H1 (cell line): ENCODE results near the gene ECE2. TPM values are rescaled to one million over a fixed set of nuclear protein-coding genes. Genes with fewer than 3 reads are reported as not detected.

ENCODE experiments used
- CTCF ChIA-PET: fragments of 300-600 bp; sonication (Branson Sonifier 250); formaldehyde crosslinking; loops from one replicate; lab custom pipeline; 2021; ENCODE audit not compliant: partially characterized antibody; lab: Charles Lee
- POLR2A ChIA-PET: fragments of 300-600 bp; sonication (Branson Sonifier 250); formaldehyde crosslinking; loops from one replicate; lab custom pipeline; 2021; ENCODE audit warnings: inconsistent platforms; ENCODE audit not compliant: partially characterized antibody; lab: Charles Lee
- DNase-seq, 2 experiments: peaks; one replicate each; pipeline versions ENCODE4 v3.0.0 to v3.0.0-alpha.2; 2010 to 2022; ENCODE audit warnings: low spot score in 2 of 2, low read depth in 1 of 2, mixed read lengths in 1 of 2
- FAIRE-seq: peaks from 2 replicates; lab custom pipeline; 2011; peaks lifted over from hg19 to GRCh38; lab: Jason Lieb, UNC
- H2AFZ ChIP-seq: 2 replicates; pipeline ENCODE4 v1.8.1; 2012; ENCODE audit warnings: low read length, inconsistent platforms
- H2AK5ac ChIP-seq: 2 replicates; pipeline ENCODE4 v1.6.1; 2013; ENCODE audit warnings: low read depth, low read length
- H2BK120ac ChIP-seq: replicated peaks from 2 replicates; pipeline ENCODE3; 2013; ENCODE audit warnings: low read depth, low read length, inconsistent platforms
- H2BK12ac ChIP-seq: 2 replicates; pipeline ENCODE4 v1.6.1; 2013; ENCODE audit warnings: low read depth, low read length
- H2BK15ac ChIP-seq: 2 replicates; pipeline ENCODE4 v1.6.1; 2013; ENCODE audit warnings: low read length
- H2BK20ac ChIP-seq: 2 replicates; pipeline ENCODE4 v1.6.1; 2013; ENCODE audit warnings: low read length
- H2BK5ac ChIP-seq: 2 replicates; pipeline ENCODE4 v1.6.1; 2013; ENCODE audit warnings: low read depth, low read length
- H3K14ac ChIP-seq: 2 replicates; pipeline ENCODE4 v1.6.1; 2013; ENCODE audit warnings: inconsistent platforms; ENCODE audit not compliant: insufficient read length
- H3K18ac ChIP-seq: 2 replicates; pipeline ENCODE4 v1.6.1; 2013; ENCODE audit warnings: low read length; ENCODE audit errors: extremely low read depth
- H3K23ac ChIP-seq: 2 replicates; pipeline ENCODE4 v1.6.1; 2013; ENCODE audit warnings: inconsistent platforms; ENCODE audit not compliant: insufficient read length
- H3K23me2 ChIP-seq: 2 replicates; pipeline ENCODE4 v1.6.1; 2013; ENCODE audit warnings: low read depth, low read length
- H3K27ac ChIP-seq: 2 replicates; pipeline ENCODE4 v1.6.1; 2011; ENCODE audit warnings: low read depth, low read length, inconsistent platforms
- H3K27me3 ChIP-seq, 4 experiments: replicated peaks in 1 of 4; 1 replicate in 1 of 4; 2 replicates in 3 of 4; pipeline versions ENCODE4 v1.6.1 to v1.8.1; 2011 to 2013; ENCODE audit warnings: low read length in 3 of 4, mild to moderate bottlenecking in 3 of 4, inconsistent platforms in 2 of 4, mixed read lengths in 2 of 4, moderate library complexity in 1 of 4; ENCODE audit not compliant: control insufficient read depth in 3 of 4, insufficient read depth in 3 of 4; ENCODE audit errors: extremely low read depth in 1 of 4
- H3K36me3 ChIP-seq, 4 experiments: 2 replicates each; pipeline versions ENCODE4 v1.6.1 to v1.8.1; 2011 to 2013; ENCODE audit warnings: mild to moderate bottlenecking in 4 of 4, low read length in 3 of 4, moderate library complexity in 2 of 4, control low read depth in 1 of 4, inconsistent platforms in 1 of 4; ENCODE audit not compliant: insufficient read depth in 4 of 4, control insufficient read depth in 2 of 4
- H3K4ac ChIP-seq: replicated peaks from 2 replicates; pipeline ENCODE3; 2013; ENCODE audit warnings: low read length, low read depth, mixed read lengths, inconsistent platforms; ENCODE audit not compliant: insufficient read length
- H3K4me1 ChIP-seq, 4 experiments: replicated peaks in 1 of 4; 1 replicate in 1 of 4; 2 replicates in 3 of 4; pipeline versions ENCODE4 v1.6.1 to v1.8.1; 2011 to 2013; ENCODE audit warnings: low read length in 3 of 4, inconsistent platforms in 2 of 4, mixed read lengths in 1 of 4; ENCODE audit not compliant: insufficient read depth in 4 of 4, control insufficient read depth in 3 of 4
- H3K4me2 ChIP-seq, 2 experiments: 2 replicates each; pipeline versions ENCODE4 v1.6.1 to v1.8.1; 2011 to 2013; ENCODE audit warnings: low read depth in 2 of 2, low read length in 2 of 2, control low read depth in 1 of 2, inconsistent platforms in 1 of 2, mild to moderate bottlenecking in 1 of 2; ENCODE audit not compliant: insufficient read depth in 1 of 2
- H3K4me3 ChIP-seq, 4 experiments: fragments of 200-600, 300-600 bp in 1 of 4; sonication (generic), shearing (Covaris generic), sonication (Bioruptor Twin) in 1 of 4; 2 replicates each; pipeline versions ENCODE4 v1.5.1 to v1.8.1; 2011 to 2016; ENCODE audit warnings: low read length in 4 of 4, low read depth in 3 of 4, control low read depth in 2 of 4, inconsistent platforms in 2 of 4, mild to moderate bottlenecking in 2 of 4, mixed read lengths in 1 of 4, moderate library complexity in 1 of 4; ENCODE audit not compliant: insufficient read depth in 2 of 4; ENCODE audit errors: extremely low read depth in 1 of 4
- H3K56ac ChIP-seq: replicated peaks from 2 replicates; pipeline ENCODE3; 2013; ENCODE audit warnings: low read depth, mild to moderate bottlenecking, mixed read lengths, low read length, inconsistent platforms; ENCODE audit not compliant: insufficient read length
- H3K79me1 ChIP-seq: 2 replicates; pipeline ENCODE4 v1.6.1; 2013; ENCODE audit warnings: low read depth, low read length, control low read depth
- H3K79me2 ChIP-seq, 2 experiments: 2 replicates each; pipeline versions ENCODE4 v1.6.1 to v1.8.1; 2012 to 2013; ENCODE audit warnings: low read length in 2 of 2, mild to moderate bottlenecking in 2 of 2, inconsistent platforms in 1 of 2; ENCODE audit not compliant: insufficient read depth in 2 of 2, control insufficient read depth in 1 of 2
- H3K9ac ChIP-seq, 4 experiments: replicated peaks in 1 of 4; 1 replicate in 1 of 4; 2 replicates in 3 of 4; pipeline versions ENCODE4 v1.6.1 to v1.8.1; 2011 to 2013; ENCODE audit warnings: low read depth in 3 of 4, low read length in 3 of 4, control low read depth in 2 of 4, mild to moderate bottlenecking in 2 of 4, moderate library complexity in 2 of 4, inconsistent platforms in 1 of 4; ENCODE audit errors: extremely low read depth in 1 of 4
- H3K9me3 ChIP-seq, 2 experiments: 2 replicates each; pipeline versions ENCODE4 v1.6.1 to v1.8.1; 2012 to 2013; ENCODE audit warnings: mild to moderate bottlenecking in 2 of 2, moderate library complexity in 2 of 2, control low read depth in 1 of 2, inconsistent platforms in 1 of 2, low read depth in 1 of 2, low read length in 1 of 2, mixed read lengths in 1 of 2; ENCODE audit not compliant: insufficient read depth in 2 of 2
- H4K20me1 ChIP-seq, 2 experiments: replicated peaks in 1 of 2; 2 replicates each; pipeline versions ENCODE3 to v1.8.1; 2011 to 2013; ENCODE audit warnings: inconsistent platforms in 2 of 2, low read length in 2 of 2, mild to moderate bottlenecking in 1 of 2; ENCODE audit not compliant: insufficient read depth in 2 of 2, control insufficient read depth in 1 of 2
- H4K5ac ChIP-seq: 2 replicates; pipeline ENCODE4 v1.6.1; 2013; ENCODE audit warnings: low read length, low read depth, mixed read lengths, inconsistent platforms; ENCODE audit not compliant: insufficient read length
- H4K8ac ChIP-seq: 2 replicates; pipeline ENCODE4 v1.8.0; 2013; ENCODE audit warnings: mild to moderate bottlenecking, moderate library complexity, low read length, inconsistent platforms; ENCODE audit not compliant: insufficient read depth; ENCODE audit errors: extremely low read depth
- H4K91ac ChIP-seq: replicated peaks from 2 replicates; pipeline ENCODE3; 2013; ENCODE audit warnings: low read length, mixed read lengths, inconsistent platforms; ENCODE audit not compliant: insufficient read length
- ATF2 ChIP-seq: IDR thresholded peaks from 2 replicates; pipeline ENCODE4 v1.6.1; 2012; ENCODE audit warnings: low read length, inconsistent platforms
- ATF3 ChIP-seq: IDR thresholded peaks from 2 replicates; pipeline ENCODE4 v1.6.1; 2011; ENCODE audit warnings: low read depth, mild to moderate bottlenecking, low read length; ENCODE audit not compliant: insufficient read depth
- KDM4A ChIP-seq: IDR thresholded peaks from one replicate; pipeline ENCODE4 v1.7.1; 2012; ENCODE audit warnings: low read depth, mild to moderate bottlenecking, moderate library complexity, low read length, inconsistent platforms; ENCODE audit not compliant: severe bottlenecking
- PHF8 ChIP-seq: fragments of 200-600 bp; sonication (generic); conservative IDR thresholded peaks from 2 replicates; pipeline ENCODE4 v1.7.1; 2012; ENCODE audit warnings: low read depth, mild to moderate bottlenecking, inconsistent platforms, low read length, moderate library complexity
- RBBP5 ChIP-seq: IDR thresholded peaks from 2 replicates; pipeline ENCODE4 v1.7.1; 2012; ENCODE audit warnings: low read depth, mild to moderate bottlenecking, inconsistent platforms, low read length, moderate library complexity, borderline replicate concordance
- TAF7 ChIP-seq: optimal IDR thresholded peaks from 2 replicates; pipeline ENCODE3; 2011; ENCODE audit warnings: low read depth, mild to moderate bottlenecking, inconsistent platforms, low read length, moderate library complexity, borderline replicate concordance
- TBP ChIP-seq: IDR thresholded peaks from 2 replicates; pipeline ENCODE4 v1.6.1; 2011; ENCODE audit warnings: low read depth, low read length, improper control_type of control experiment
- WGBS, 2 experiments: shearing (Covaris generic) in 1 of 2; methylation state at CpG; one replicate each; pipeline versions ENCODE4 v1.1.6 to v1.1.7; 2013 to 2015; ENCODE audit warnings: low lambda C conversion rate in 2 of 2, mixed read lengths in 2 of 2, inconsistent platforms in 1 of 2, low coverage in 1 of 2, missing lambda C conversion rate in 1 of 2; ENCODE audit not compliant: insufficient replicate concordance in 2 of 2, insufficient coverage in 1 of 2, insufficient read length in 1 of 2; ENCODE audit errors: extremely low coverage in 1 of 2, missing lambda C conversion rate in 1 of 2; 5-methylcytosine and 5-hydroxymethylcytosine counted together
- polyA plus RNA-seq, 7 experiments: library from polyadenylated mRNA; depleted of rRNA in 3 of 7; stranded (reverse) in 5 of 7; unstranded in 2 of 7; fragments of >200 nt in 5 of 7; fragments of 200-250 nt in 2 of 7; gene quantifications; 1 replicate in 5 of 7; 2 replicates in 1 of 7; 4 replicates in 1 of 7; pipeline versions ENCODE4 v1.2.1 to v1.2.3, GENCODE V29; 2011 to 2013; ENCODE audit warnings: missing spikeins in 2 of 7, mixed read lengths in 2 of 7
- total RNA-seq: library from RNA; stranded (reverse); fragmentation: NEBNext Ultra II Directional; extraction: Animal tissue kit (Norgen Biotek cat#: 25700); gene quantifications from 2 replicates; pipeline ENCODE4 v1.2.1, GENCODE V29; 2021

ECE2 gene
- total and polyA plus RNA-seq, 2 of the 8 experiments (the other 6 are each of a cell fraction or from before 2014, with no cell fraction given): 0.44 to 0.86 TPM

GRCh38 chr3:184314700-184315542 is 39.1 kb downstream of the ECE2 start:
- Histone ChIP-seq H2AK5ac (0 out of 2 replicates have a peak overlapping the region, but pooled peaks have one; percentile 65), H4K91ac (no peak overlapping the region), H2BK5ac (peak overlapping the region; percentile 66; the same call in 1 of the 2 replicates), H3K4me1 (peaks cover 3 to 9% (median 6%) of the 10 kb centered on the region in 4 experiments), H2BK15ac (no peak overlapping the region), H3K36me3 (peaks cover 9 to 32% (median 19%) of the 10 kb centered on the region in 4 experiments; a peak in 7 of 8 replicates), H3K14ac (no peak overlapping the region), H2BK12ac (no peak overlapping the region), H3K4ac (peak overlapping the region; percentile 85), H4K8ac (peak overlapping the region; percentile 96; the same call in 1 of the 2 replicates), H3K56ac (peak overlapping the region; percentile 59), H3K18ac (peak overlapping the region; percentile 19; the same call in 1 of the 2 replicates), H3K27ac (peak overlapping the region; percentile 82), H4K5ac (peak overlapping the region; percentile 80), H3K79me2 (peaks cover 37 to 52% of the 10 kb centered on the region in 2 experiments), H3K23ac (no peak overlapping the region), H3K27me3 (no peaks in the 10 kb centered on the region), H3K4me2 (peak overlapping the region; percentile 85 to 97), H3K4me3 (peak overlapping the region; percentile 44 to 96 (median 77)), H3K9me3 (no peaks in the 10 kb centered on the region), H2BK20ac (no peak overlapping the region), H4K20me1 (peaks cover 29 to 33% of the 10 kb centered on the region in 2 experiments), H3K79me1 (peaks cover 11% of the 10 kb centered on the region), H3K9ac (peak overlapping the region; percentile 70 to 99 (median 88)), H2BK120ac (no peak overlapping the region), H3K23me2 (no peaks in the 10 kb centered on the region; the same call in 1 of the 2 replicates), H2AFZ (no peak overlapping the region)
- ChIA-PET CTCF (interaction anchor here (0.5 to 1.9 kb wide), 5 partner anchors 10 to 1015 kb away, joined by 3 to 4 read pairs (median 4); no protein-coding TSS in a partner anchor), POLR2A (interaction anchor here (0.6 to 12.3 kb wide), 15 partner anchors 10 to 180 kb away, joined by 3 to 148 read pairs (median 5); partner anchors contain the start of genes CLCN2, EIF2B5, FAM131A and POLR2H)
- no peak for FAIRE-seq
- DNase-seq: peak in 1 of 2 experiments; percentile 69
- 4% methylated on average over 26 of the region's 89 CpGs; no CpG with 5 or more reads in 1 of the 2 experiments for WGBS, 2 experiments
- TF ChIP-seq ATF3 (no peak), PHF8 (peak; percentile 58), TAF7 (peak; percentile 39), ATF2 (0 out of 2 replicates have a peak, but pooled peaks have one; percentile 13), KDM4A (peak; percentile 37), RBBP5 (0 out of 2 replicates have a peak, but pooled peaks have one; percentile 47), TBP (0 out of 2 replicates have a peak, but pooled peaks have one; percentile 7)
